Colonic mucosa (tissue), 4 donors: Measurements from ENCODE around the gene MRPL36. TPM values are rescaled to one million over a fixed set of nuclear protein-coding genes. Genes with fewer than 3 reads are reported as not detected.
"Not testable (repeated sequence)": the region's sequence is repeated elsewhere in the genome, so short reads cannot be mapped to it uniquely, and the experiment has no call there.

Source experiments
- DNase-seq: peaks from one replicate; pipeline ENCODE4 v3.0.0-alpha.2; 2020
- H3K27ac ChIP-seq: fragments of 200-600 bp; one replicate; pipeline ENCODE4 v1.8.0; 2021
- H3K27me3 ChIP-seq: fragments of 200-600 bp; one replicate; pipeline ENCODE4 v1.8.0; 2021
- H3K36me3 ChIP-seq: fragments of 200-600 bp; one replicate; pipeline ENCODE4 v1.8.0; 2021
- H3K4me1 ChIP-seq: fragments of 200-600 bp; one replicate; pipeline ENCODE4 v1.8.0; 2021; ENCODE audit warnings: mild to moderate bottlenecking
- H3K4me3 ChIP-seq: fragments of 200-600 bp; one replicate; pipeline ENCODE4 v1.8.0; 2021
- H3K9ac ChIP-seq, 2 donors: one replicate each; pipeline ENCODE4 v1.7.0; 2013; ENCODE audit warnings: control low read depth in 2 of 2, low read depth in 2 of 2, low read length in 2 of 2
- H3K9me3 ChIP-seq: fragments of 200-600 bp; one replicate; pipeline ENCODE4 v1.8.0; 2021
- intact Hi-C: fragments of 100-400 bp; cut with DNase I; formaldehyde crosslinking; loops from one replicate; pipeline ENCODE4 v1.14.1; 2022
- total RNA-seq, 2 donors: library from RNA; stranded (reverse); fragmentation: NEBNext Ultra II Directional in 1 of 2; extraction: Animal tissue kit (Norgen Biotek cat#: 25700) in 1 of 2; gene quantifications; one replicate each; pipeline ENCODE4 v1.2.1, GENCODE V29; 2021
- TF ChIP-seq, protein P1 (sequence below): fragments of 200-600 bp; IDR thresholded peaks from one replicate; pipeline ENCODE4 v1.8.0; 2022; ENCODE audit warnings: antibody characterized with exemption, mild to moderate bottlenecking
- donor health status: healthy.
- donor health status: DM: no; HTN: no; CAD: no.
- donor health status: DM: no; HTN: no; CAD: no.

The MRPL36 gene
- total RNA-seq, 2 donors from 2014 or later = 33.0 to 56.3 TPM

DNA sequence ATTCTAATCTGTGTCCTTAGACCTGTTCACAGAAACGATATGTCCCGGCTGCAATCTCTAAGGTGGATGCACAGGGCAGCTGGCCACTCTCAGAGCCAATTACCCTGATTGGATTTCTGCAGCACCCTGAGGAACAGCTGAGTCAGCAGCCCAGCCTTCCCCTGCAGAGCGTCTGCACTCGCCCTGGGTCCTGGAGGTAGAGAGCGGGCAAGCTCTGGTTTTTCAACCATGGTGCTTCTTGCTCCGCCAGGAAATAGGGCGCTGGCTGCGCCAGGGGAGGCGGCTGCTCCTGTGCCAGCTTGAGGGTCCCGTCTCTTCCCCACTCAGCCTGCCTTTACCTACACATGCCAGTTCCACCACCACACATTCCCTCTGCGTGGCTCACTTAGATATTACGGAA lies 20.7 kb upstream of the MRPL36 start:
- H3K27ac ChIP-seq = no peak overlapping the region
- H3K9me3 ChIP-seq = no peaks in the 10 kb centered on the region
- no peak overlapping the region for H3K4me3 ChIP-seq
- no peaks in the 10 kb centered on the region for H3K36me3 ChIP-seq
- intact Hi-C loops = no loop called here
- no peaks in the 10 kb centered on the region for H3K4me1 ChIP-seq
- no peak for DNase-seq
- no peaks in the 10 kb centered on the region for H3K27me3 ChIP-seq
- TF ChIP-seq, protein P1, sequence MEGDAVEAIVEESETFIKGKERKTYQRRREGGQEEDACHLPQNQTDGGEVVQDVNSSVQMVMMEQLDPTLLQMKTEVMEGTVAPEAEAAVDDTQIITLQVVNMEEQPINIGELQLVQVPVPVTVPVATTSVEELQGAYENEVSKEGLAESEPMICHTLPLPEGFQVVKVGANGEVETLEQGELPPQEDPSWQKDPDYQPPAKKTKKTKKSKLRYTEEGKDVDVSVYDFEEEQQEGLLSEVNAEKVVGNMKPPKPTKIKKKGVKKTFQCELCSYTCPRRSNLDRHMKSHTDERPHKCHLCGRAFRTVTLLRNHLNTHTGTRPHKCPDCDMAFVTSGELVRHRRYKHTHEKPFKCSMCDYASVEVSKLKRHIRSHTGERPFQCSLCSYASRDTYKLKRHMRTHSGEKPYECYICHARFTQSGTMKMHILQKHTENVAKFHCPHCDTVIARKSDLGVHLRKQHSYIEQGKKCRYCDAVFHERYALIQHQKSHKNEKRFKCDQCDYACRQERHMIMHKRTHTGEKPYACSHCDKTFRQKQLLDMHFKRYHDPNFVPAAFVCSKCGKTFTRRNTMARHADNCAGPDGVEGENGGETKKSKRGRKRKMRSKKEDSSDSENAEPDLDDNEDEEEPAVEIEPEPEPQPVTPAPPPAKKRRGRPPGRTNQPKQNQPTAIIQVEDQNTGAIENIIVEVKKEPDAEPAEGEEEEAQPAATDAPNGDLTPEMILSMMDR = no peak
- no peak overlapping the region for H3K9ac ChIP-seq

DNA sequence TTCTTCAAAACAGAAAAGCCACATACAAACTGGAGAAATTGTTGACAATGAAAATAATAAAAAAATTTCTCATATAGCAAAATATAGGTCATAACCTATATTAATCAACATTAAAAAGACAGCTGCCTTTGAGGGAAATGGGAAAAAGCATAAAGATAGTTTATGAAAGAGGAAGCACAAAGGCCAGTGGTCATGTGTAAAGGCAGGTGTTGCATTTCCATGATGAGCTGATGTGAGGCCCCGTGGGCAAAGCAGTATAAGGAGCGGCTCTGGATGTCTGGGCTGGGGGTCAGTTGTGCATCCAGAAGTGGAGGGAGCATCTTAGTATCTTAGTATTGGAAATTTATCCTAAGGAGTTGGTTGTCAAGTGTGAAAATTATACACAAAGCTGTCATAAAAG lies 19.8 kb upstream of the MRPL36 start:
- Histone ChIP-seq H3K27me3 (no peaks in the 10 kb centered on the region), H3K4me1 (no peaks in the 10 kb centered on the region), H3K9ac (no peak overlapping the region), H3K36me3 (no peaks in the 10 kb centered on the region), H3K27ac (no peak overlapping the region), H3K9me3 (no peaks in the 10 kb centered on the region), H3K4me3 (no peak overlapping the region)
- no peak for DNase-seq
- TF ChIP-seq, protein P1 = no peak
- intact Hi-C loops = no loop called here

DNA sequence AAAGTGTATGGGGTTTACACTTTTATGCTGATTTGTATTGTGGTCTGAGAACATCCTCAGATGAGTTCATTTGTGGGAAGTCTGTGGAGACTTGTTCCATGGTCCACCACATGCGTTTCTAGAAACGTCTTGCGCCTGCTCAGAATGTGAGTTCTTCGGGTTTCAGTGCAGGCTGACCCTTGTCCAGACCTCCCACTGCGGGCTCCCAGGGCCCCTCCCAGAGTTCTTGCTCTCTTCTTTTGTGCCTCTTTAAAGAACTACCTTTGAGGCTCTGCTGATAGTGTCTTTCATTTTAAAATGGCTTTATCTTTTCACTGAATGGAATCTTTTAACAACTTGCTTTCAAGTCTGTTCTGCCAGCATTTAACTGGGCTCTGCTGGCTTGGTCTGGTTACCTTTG lies 19.1 kb upstream of the MRPL36 start:
- no peak overlapping the region for H3K4me3 ChIP-seq

DNA sequence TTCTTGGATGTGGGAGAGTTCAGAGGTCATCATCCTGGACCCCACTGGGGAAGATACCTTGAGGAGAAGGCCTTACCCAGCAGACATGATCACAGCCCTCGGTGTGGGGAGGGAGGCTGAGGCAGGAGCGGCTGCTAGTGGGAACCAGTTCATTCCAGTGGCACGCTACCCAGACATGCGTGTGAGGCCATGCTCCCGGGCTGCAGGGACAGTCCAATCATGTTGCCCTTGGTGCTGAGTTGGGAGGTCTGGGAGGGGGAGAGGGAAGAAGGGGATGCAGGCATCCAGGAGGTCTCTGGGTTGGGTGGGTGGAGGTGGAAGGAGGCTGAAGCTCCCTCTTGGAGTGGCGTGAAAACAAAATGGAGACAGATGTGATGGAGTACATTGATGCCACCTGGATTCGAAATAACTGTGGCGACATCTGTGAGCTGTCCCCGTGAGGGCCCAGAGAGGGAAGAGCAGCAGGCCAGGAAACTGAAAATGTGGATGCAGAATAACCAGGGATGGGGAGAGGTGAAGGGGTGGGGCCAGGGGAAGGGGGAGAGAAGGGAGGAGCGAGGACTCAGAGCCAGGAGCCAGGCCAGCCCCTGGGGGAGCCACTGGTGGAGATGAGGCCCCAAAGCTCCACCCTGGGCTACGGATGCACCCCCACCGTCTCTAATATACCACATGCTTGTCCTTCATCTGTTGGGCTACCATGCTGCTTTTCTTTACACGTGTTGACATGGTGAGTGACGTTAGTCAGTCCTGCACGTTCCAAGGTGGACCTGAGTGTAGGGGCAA lies 17.8 kb upstream of the MRPL36 start:
- H3K9me3 ChIP-seq = no peaks in the 10 kb centered on the region
- H3K4me1 ChIP-seq = no peaks in the 10 kb centered on the region
- no peak overlapping the region for H3K4me3 ChIP-seq
- H3K9ac ChIP-seq = no peak overlapping the region
- intact Hi-C loops = no loop called here
- TF ChIP-seq, protein P1 = no peak
- H3K36me3 ChIP-seq = peaks cover 9% of the 10 kb centered on the region
- no peaks in the 10 kb centered on the region for H3K27me3 ChIP-seq
- no peak overlapping the region for H3K27ac ChIP-seq
- no peak for DNase-seq

More for the DNA sequence above, 19.1 kb upstream of the MRPL36 start:
- no peaks in the 10 kb centered on the region for H3K27me3 ChIP-seq
- intact Hi-C loops = no loop called here
- TF ChIP-seq, protein P1 = no peak
- peaks cover under 1% of the 10 kb centered on the region for H3K36me3 ChIP-seq
- no peaks in the 10 kb centered on the region for H3K9me3 ChIP-seq
- H3K9ac ChIP-seq = no peak overlapping the region
- no peak overlapping the region for H3K27ac ChIP-seq
- no peaks in the 10 kb centered on the region for H3K4me1 ChIP-seq
- DNase-seq = no peak

DNA sequence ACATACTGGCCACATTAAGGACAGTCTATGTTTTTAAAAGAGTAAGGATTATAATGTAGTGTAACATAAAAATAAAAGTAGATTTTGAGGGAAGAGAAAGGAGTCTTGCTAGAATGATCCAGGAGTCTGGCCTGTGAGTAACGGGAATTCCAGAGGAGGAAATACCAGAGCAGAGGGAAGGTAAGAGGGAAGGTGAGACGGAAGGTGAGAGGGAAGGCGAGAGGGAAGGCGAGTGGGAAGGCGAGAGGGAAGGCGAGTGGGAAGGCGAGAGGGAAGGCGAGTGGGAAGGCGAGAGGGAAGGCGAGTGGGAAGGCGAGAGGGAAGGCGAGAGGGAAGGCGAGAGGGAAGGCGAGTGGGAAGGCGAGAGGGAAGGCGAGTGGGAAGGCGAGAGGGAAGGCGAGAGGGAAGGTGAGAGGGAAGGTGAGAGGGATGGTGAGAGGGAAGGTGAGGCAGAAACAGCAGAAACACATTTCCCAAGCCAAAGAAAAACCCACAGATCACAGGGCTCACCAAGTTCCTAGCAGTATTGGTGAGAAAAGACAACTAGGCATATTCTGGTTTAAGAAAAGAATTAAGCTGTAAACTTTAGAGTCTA lies 17.0 kb upstream of the MRPL36 start:
- H3K27me3 ChIP-seq, H3K36me3 ChIP-seq, H3K9me3 ChIP-seq, intact Hi-C loops, H3K4me3 ChIP-seq, DNase-seq, H3K27ac ChIP-seq, H3K9ac ChIP-seq, H3K4me1 ChIP-seq: not testable (repeated sequence)

DNA sequence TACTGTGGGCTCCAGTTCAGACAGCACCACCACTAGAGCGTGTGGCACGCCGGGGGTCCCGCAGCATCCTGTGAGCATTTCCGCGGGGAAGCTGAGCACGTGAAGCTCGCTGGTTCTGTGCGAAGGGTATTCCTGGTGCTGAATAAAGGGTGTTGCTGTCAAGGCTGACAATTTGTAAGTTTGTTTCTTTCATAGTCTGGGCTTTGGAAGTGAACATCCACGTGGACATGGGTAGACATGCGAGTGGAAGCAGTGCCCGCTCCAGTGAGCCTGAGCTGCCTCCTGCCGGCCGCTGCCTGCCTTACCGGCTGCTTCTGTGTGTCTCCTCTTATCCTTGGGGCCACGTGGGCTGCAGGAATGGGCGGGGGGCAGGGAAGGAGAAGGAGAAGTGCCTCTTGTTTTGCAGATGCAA lies 16.2 kb upstream of the MRPL36 start:
- no peaks in the 10 kb centered on the region for H3K27me3 ChIP-seq
- no peak overlapping the region for H3K9ac ChIP-seq
- H3K4me1 ChIP-seq = no peaks in the 10 kb centered on the region
- H3K27ac ChIP-seq = no peak overlapping the region
- TF ChIP-seq, protein P1 = no peak
- H3K36me3 ChIP-seq = peaks cover 9% of the 10 kb centered on the region
- H3K9me3 ChIP-seq = no peaks in the 10 kb centered on the region
- no peak overlapping the region for H3K4me3 ChIP-seq
- DNase-seq = no peak
- intact Hi-C loops = no loop called here
